Ascending aorta (tissue), 2 donors: ENCODE results near the gene CD14. TPM values are rescaled to one million over a fixed set of nuclear protein-coding genes. Genes with fewer than 3 reads are reported as not detected.

Source experiments
- DNase-seq, 2 donors: peaks; one replicate each; pipeline ENCODE4 v3.0.0-alpha.2; 2019; ENCODE audit warnings: low spot score in 2 of 2
- H3K27ac ChIP-seq, 2 donors: fragments of 200-600 bp; sonication (generic); one replicate each; pipeline ENCODE4 v1.5.1; 2016 to 2017; ENCODE audit warnings: mild to moderate bottlenecking in 1 of 2
- H3K27me3 ChIP-seq: fragments of 200-600 bp; sonication (generic); one replicate; pipeline ENCODE4 v1.5.1; 2017
- H3K36me3 ChIP-seq, 2 donors: fragments of 200-600 bp; sonication (generic); one replicate each; pipeline ENCODE4 v1.5.1; 2016
- H3K4me1 ChIP-seq, 2 donors: fragments of 200-600 bp; sonication (generic); one replicate each; pipeline ENCODE4 v1.5.1; 2016 to 2017; ENCODE audit warnings: mild to moderate bottlenecking in 1 of 2
- H3K4me3 ChIP-seq, 2 donors: fragments of 200-600 bp; sonication (generic); one replicate each; pipeline ENCODE4 v1.5.1; 2016 to 2017; ENCODE audit warnings: mild to moderate bottlenecking in 1 of 2
- H3K9me3 ChIP-seq, 2 donors: fragments of 200-600 bp; sonication (generic); one replicate each; pipeline ENCODE4 v1.5.1; 2016
- intact Hi-C: fragments of 100-400 bp; cut with DNase I; formaldehyde crosslinking; loops from one replicate; pipeline ENCODE4 v1.15.1; 2023
- total RNA-seq: library from RNA; depleted of rRNA; stranded (reverse); fragments of >200 nt; gene quantifications from one replicate; pipeline ENCODE4 v1.1.0, GENCODE V29; 2016
- TF ChIP-seq, protein P1 (sequence below), 3 experiments: fragments of 200-600 bp in 2 of 3; fragments of 450-650 bp in 1 of 3; sonication (generic) in 2 of 3; IDR thresholded peaks; one replicate each; pipeline ENCODE4 v1.5.1; 2016 to 2019; ENCODE audit warnings: antibody characterized with exemption in 3 of 3, mild to moderate bottlenecking in 1 of 3, moderate library complexity in 1 of 3

CD14 gene
- total RNA-seq, 1 donor from 2014 or later: 122 TPM

DNA sequence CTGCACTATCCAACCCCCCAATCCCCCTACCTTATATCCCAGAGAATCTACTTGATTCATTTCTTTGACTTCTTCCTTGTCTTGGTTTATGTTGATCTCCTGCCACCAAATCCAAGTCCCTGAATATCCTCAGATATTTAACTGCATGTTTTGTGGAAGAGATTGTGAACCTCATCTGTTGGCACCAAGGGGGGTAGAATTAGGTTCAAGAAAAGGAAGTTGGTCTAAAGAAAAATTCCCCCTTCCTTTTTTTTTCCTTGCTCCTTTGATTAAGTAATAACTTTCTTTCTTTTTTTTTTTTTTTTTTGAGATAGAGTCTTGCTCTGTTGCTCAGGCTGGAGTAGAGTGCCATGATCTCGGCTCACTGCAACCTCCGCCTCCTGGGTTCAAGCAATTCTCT is 526 bp upstream of the CD14 start:
- Histone ChIP-seq H3K36me3 (no peaks in the 10 kb centered on the region), H3K27ac (peak overlapping the region in 1 of 2 donors; percentile 25), H3K4me1 (peaks cover under 1 to 4% of the 10 kb centered on the region in 2 donors), H3K9me3 (no peaks in the 10 kb centered on the region), H3K27me3 (no peaks in the 10 kb centered on the region), H3K4me3 (peak overlapping the region; percentile 54 to 75)
- DNase-seq: no peak
- TF ChIP-seq, protein P1, sequence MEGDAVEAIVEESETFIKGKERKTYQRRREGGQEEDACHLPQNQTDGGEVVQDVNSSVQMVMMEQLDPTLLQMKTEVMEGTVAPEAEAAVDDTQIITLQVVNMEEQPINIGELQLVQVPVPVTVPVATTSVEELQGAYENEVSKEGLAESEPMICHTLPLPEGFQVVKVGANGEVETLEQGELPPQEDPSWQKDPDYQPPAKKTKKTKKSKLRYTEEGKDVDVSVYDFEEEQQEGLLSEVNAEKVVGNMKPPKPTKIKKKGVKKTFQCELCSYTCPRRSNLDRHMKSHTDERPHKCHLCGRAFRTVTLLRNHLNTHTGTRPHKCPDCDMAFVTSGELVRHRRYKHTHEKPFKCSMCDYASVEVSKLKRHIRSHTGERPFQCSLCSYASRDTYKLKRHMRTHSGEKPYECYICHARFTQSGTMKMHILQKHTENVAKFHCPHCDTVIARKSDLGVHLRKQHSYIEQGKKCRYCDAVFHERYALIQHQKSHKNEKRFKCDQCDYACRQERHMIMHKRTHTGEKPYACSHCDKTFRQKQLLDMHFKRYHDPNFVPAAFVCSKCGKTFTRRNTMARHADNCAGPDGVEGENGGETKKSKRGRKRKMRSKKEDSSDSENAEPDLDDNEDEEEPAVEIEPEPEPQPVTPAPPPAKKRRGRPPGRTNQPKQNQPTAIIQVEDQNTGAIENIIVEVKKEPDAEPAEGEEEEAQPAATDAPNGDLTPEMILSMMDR (IDR thresholded peaks at IDR 0.05): no peak
- intact Hi-C loops: no loop called here

GRCh38 chr5:140632366-140633020 is 482 bp downstream of the CD14 start:
- peaks cover 0 to 4% of the 10 kb centered on the region in 2 donors for H3K4me1 ChIP-seq
- H3K4me3 ChIP-seq: peak overlapping the region; percentile 54 to 75
- intact Hi-C loops: no loop called here
- H3K27ac ChIP-seq: peak overlapping the region; percentile 25 to 30
- H3K9me3 ChIP-seq: no peaks in the 10 kb centered on the region
- TF ChIP-seq, protein P1 (IDR thresholded peaks at IDR 0.05): no peak
- no peaks in the 10 kb centered on the region for H3K36me3 ChIP-seq
- peak in 1 of 2 donors; percentile 74 for DNase-seq
- H3K27me3 ChIP-seq: no peaks in the 10 kb centered on the region

DNA sequence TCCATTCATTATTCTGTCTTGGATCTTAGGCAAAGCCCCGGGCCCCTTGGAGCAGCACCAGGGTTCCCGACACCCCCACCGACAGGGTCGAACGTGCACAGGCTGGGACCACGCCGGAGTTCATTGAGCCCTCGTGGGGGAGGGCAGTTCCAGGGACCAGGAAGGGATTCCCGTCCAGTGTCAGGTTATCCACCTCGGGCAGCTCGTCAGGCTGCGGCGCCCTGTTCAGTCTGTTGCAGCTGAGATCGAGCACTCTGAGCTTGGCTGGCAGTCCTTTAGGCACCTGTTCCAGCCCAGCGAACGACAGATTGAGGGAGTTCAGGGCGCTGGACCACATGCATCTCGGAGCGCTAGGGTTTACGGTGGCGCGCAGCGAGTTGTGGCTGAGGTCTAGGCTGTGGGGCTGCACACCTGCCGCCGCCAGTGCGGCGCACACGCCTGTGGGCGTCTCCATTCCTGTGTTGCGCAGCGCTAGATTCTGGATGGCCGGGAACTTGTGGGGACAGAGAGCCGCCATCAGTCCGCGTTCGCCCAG is 1.1 kb downstream of the CD14 start:
- H3K9me3 ChIP-seq: no peaks in the 10 kb centered on the region
- no peaks in the 10 kb centered on the region for H3K36me3 ChIP-seq
- intact Hi-C loops: no loop called here
- TF ChIP-seq, protein P1 (IDR thresholded peaks at IDR 0.05): no peak
- H3K27me3 ChIP-seq: no peaks in the 10 kb centered on the region
- peaks cover 0 to 4% of the 10 kb centered on the region in 2 donors for H3K4me1 ChIP-seq
- H3K27ac ChIP-seq: peak overlapping the region; percentile 25 to 30
- DNase-seq: no peak
- H3K4me3 ChIP-seq: peak overlapping the region; percentile 54 to 75

GRCh38 chr5:140631036-140631417 is 1.9 kb downstream of the CD14 start:
- H3K27ac ChIP-seq: peak overlapping the region in 1 of 2 donors; percentile 26
- H3K36me3 ChIP-seq: no peaks in the 10 kb centered on the region
- TF ChIP-seq, protein P1 (IDR thresholded peaks at IDR 0.05): no peak
- H3K4me3 ChIP-seq: peak overlapping the region in 1 of 2 donors; percentile 75
- DNase-seq: no peak
- intact Hi-C loops: no loop called here
- no peaks in the 10 kb centered on the region for H3K27me3 ChIP-seq
- H3K9me3 ChIP-seq: no peaks in the 10 kb centered on the region
- peaks cover 0 to 4% of the 10 kb centered on the region in 2 donors for H3K4me1 ChIP-seq

- intact Hi-C loops: no loop called here
- Histone ChIP-seq H3K27ac (peak overlapping the region in 1 of 2 donors; percentile 26), H3K27me3 (no peaks in the 10 kb centered on the region), H3K9me3 (no peaks in the 10 kb centered on the region), H3K4me1 (peaks cover 0 to 4% of the 10 kb centered on the region in 2 donors), H3K4me3 (peak overlapping the region in 1 of 2 donors; percentile 75), H3K36me3 (no peaks in the 10 kb centered on the region)
- TF ChIP-seq, protein P1 (IDR thresholded peaks at IDR 0.05): no peak
- no peak for DNase-seq
These were observed 2.5 kb downstream of the CD14 start for GRCh38 chr5:140630292-140631035.
